ENCODE data around the gene NHLRC4.

GRCh38 chr16:564690-565418, 2.0 kb upstream of the NHLRC4 start:
- TF ChIP-seq CTCF (optimal IDR thresholded peaks at IDR 0.05 in 1 of 3, IDR thresholded peaks at IDR 0.05 in 1 of 3, conservative IDR thresholded peaks at IDR 0.05 in 1 of 3; ENCODE audit: extremely low read depth in 1 of 3, insufficient read depth in 2 of 3, low read length in 3 of 3), result no peak
- TF ChIP-seq EZH2 (IDR thresholded peaks at IDR 0.05; ENCODE audit: low read length), result no peak
